NCI-H526 (cell line): ENCODE results near the gene KRT13.

Experiments
- DNase-seq, 2 experiments: peaks; one replicate each; lab custom pipeline; 2025; lab: John Stamatoyannopoulos, UW

The KRT13 gene

DNA sequence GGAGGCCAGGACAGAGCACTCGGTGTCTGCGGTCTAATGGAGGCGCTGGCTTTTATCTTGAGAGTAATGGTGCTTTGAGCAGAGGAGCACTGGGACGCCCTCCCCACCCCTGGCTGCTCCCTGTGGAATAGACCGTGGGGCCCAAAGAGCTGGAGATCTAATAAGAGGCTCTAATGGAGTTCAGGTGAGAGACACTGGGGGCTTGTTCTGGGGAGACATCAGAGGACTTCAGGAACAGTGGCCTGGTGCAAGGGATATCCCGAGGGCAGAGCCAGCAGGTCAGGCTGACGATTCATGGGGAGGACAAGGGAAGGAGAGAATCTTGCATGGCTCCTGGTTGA, 32.2 kb upstream of the KRT13 start:
- DNase-seq, result no peak

DNA sequence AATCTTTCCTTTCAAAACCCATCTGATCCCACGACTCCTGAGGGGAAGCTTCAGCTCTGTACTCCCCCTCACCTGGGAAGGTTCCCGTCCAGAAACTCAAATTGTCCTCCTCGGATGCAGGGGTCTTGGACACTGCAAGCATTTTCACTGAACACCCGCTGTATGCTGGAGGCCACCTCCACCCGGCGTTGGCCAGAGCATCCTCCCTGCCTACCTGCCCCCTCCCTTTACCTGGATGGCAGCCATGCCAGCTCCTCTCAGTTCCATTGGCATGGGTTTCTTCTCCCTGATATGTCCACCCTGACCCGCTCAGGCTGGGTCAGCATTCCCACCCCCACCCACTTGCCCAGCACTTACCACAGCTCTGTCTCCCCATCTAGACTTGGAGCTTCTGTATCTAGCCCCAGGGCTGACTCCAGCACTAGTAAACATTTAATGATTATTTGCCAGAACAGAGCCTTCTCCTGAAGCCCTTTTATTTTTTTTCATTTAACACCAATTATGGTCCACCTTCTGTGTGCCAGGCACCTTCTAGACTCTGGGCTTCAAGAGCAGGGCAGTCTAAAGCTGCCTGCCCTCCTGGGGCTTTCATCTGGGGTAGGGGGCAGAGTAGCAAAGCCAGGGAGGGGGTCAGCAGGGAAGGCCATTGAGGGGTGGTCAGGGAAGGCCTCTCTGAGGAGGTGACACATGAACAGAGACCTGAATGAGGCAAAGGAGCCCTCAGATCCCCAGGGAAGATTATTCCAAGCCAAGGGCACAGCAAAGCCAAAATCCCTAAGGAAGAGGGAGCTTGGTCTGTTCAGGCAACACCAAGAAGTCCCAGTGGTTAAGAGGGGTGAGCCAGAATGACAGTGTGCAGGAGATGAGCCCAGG, 31.6 kb upstream of the KRT13 start:
- DNase-seq, result no peak

DNA sequence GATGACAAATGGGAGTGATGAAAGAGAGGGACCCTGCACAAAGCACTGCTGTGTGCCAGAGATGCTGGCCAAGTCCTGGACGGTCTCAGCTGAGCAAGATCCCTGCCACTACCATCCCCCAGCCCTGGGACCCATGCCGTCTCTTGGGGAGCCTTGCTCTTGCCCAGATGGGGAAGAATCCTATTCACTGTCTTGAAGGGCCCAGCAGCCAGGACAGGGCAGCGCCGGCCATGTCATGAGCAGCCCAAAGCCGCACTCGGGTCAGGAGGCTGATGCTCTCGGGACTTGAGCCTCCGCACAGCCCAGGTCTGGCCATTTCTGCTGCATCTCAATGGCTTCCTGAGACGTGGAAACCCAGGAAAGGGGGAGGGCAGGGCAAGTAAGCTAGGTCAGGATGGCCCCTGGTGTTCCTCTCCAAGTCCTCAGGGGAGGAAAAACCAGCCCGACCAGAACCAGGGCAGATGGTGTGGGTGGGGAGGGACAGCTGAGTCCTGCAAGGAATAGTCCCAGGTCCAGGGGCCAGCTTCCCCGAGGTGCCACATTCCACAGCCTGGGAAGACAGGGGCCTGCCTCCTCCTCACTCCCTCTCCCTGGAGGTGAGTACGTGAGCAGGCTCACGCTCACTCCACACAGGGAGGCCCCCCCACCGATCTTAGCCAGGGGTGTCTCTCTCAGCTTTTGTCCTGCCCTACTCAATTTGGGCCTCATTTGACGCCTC, 30.5 kb upstream of the KRT13 start:
- DNase-seq, result no peak

DNA sequence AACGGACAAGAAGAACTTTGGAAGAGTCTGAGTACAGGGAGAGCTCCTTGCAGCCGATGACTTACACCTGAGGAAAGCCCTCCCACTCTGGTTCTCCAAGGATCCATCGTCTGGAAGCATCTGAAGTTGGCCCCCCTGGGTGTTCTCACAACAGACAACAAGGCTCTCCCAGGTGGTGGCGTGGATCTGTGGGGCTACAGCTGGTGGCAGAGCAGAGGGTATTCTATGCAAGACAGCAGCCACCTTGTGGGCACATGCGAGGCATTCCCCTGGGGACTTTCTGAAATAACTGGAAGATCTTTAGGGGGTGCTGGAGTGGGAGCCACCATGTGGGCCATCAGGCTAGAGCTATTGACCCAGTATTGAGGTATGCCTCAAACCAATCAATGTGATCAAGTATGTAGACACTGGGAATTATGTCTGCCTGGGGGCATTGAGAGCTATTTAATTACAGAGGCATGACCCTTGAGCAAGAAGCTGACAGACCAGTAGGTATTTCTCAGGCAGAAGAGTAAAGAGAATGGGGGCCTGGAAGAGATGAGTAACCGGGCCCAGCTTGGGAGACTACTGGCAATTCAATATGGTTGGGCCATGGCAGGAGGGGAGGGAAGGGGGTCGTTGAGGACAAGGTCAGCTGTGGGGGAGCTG, 29.6 kb upstream of the KRT13 start:
- DNase-seq, result no peak

DNA sequence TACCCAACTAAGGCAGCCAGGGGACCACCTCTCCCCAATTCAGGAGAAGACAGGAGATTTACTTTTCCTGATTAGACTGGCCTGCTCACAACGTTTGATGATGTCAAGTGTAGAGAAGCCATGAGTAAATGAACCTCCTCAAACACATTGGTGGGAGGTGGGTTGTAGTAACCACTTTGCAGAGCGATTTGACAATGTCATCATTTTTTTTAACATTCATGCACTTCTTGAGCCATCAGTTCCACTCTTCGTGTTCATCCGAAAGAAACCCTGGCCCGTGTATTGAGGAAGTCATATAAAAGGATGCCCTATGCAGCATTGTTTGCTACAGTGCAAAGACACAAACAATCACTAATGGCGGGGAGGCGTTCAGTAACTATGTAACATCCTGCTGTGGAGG, 28.2 kb upstream of the KRT13 start:
- no peak for DNase-seq

DNA sequence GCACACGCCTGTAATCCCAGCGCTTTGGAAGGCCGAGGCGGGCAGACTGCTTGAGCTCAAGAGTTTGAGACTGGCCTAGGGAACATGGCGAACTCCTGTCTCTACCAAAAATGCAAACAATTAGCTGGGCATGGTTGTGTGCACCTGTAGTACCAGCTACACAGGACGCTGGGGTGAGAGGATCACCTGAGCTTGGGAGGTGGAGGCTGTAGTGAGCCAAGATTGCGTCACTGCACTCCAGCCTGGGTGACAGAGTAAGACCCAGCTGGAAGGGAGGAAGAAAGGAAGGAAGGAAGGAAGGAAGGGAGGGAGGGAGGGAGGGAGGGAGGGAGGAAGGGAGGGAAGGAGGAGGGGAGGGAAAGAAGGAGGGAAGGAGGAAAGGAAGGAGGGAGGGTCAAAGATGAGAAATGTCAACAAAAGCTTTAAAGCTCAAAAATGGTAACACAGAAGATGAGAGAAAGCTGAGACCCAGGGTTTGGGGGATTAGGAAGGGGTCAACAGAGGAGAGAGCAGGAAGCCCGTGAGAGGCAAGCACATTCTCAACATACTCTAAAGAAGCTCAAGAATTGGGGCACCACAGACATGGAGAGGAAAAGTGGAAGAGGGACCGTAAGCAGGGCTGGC, 27.6 kb upstream of the KRT13 start:
- no peak for DNase-seq

DNA sequence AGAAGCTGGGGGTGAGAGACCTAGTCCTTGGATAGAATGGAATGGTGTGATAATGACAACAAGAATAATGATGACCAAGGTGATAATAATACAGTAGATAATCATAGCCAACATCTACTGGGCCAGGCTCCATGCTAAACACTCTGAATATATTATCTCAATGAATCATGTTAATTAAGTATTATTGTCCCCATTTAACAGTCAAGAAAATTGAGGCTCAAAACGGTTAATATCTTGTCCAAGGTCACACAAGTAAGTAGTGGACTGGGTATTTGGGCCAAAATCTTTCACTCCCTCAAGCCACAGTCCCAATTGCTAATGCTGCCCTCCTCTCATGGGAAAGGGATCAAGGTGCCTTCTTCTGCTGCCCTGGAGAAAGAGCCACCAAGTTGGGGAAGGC, 26.6 kb upstream of the KRT13 start:
- DNase-seq, result no peak

DNA sequence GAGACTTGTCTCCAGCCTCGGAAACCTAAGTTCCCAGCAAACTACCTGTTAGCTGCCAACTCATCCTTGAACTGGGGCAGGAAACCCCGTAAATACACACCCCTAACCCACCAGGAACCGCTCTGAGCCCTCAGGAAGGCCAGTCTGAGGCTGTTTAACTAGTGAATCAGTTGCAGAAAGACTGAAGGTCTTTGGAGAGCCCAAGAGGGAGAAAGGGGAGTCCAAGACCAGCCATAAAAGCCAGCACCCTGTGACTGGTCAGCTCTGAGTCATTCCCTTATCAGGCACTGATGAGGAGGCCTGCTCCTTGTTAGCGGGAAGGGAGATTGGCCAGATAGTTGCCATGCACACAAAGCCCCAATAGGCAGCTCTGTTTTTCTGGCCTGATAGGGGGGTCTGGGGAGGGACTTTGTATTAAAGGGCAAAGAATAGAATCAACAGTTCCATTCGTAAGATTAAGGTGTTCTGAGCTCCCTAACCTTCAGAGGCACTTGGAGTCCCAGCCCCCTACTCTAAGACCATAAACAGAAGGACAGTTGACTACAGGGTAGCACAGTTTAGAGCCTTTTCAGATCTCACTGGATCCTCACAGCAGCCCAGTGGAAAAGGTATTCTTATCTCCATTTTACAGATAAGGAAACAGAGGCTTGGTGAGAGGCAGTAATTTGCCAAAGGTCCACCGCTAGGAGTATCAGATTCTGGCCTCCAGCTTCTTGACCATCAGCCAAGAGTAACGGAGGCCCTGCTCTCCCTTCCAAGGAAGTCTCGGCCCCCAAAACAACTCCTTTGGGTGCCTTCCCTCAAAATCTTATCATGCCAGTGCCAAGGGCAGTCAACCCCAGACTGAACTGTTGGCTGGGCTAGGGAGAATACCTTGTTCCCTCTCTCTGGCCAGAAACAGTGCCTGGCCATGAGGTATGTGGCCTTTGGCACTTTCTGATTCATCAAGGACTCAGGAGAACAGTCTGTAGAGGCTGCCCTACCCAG, 24.9 kb upstream of the KRT13 start:
- DNase-seq, result peak in 1 of 2 experiments; percentile 14

DNA sequence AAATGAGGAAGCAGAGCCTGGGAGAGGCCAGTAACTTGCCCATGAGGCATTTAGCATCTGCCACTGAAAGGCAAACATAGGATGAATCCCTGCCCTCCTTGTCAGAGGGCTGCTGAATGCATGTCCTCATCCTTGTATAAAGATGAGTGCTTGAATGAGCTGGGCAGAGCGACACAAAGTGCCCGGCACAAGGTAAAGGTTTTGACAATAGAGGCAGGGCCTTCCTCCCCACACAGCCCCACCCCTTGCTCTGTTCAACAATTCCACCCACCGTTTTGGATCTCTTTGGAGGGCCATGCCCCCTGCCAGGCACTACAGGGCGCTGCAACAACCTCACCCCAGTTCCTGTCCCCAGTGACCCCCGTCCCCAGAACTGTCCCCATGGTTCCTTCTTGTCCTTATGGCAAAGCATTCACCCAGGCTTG, 24.1 kb upstream of the KRT13 start:
- no peak for DNase-seq

DNA sequence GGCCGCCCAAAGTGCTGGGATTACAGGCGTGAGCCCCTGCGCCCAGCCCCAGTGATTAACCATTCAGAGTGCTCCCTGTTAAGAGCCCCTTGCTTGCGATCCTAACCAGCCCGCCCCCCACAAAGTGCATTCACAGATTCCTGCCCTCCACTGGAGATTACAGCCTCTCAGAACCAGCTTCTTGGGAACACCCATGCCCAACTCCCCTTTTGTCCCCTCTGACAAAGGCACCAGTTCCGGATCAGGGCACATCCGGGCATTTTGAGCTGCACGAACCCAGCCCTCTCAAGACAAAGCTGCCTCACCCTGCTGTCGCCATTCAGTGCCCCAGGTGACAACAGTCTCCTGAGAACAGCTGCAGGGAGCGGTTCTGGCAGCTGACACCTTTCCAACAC, 23.5 kb upstream of the KRT13 start:
- DNase-seq, result peak in 1 of 2 experiments; percentile 14

DNA sequence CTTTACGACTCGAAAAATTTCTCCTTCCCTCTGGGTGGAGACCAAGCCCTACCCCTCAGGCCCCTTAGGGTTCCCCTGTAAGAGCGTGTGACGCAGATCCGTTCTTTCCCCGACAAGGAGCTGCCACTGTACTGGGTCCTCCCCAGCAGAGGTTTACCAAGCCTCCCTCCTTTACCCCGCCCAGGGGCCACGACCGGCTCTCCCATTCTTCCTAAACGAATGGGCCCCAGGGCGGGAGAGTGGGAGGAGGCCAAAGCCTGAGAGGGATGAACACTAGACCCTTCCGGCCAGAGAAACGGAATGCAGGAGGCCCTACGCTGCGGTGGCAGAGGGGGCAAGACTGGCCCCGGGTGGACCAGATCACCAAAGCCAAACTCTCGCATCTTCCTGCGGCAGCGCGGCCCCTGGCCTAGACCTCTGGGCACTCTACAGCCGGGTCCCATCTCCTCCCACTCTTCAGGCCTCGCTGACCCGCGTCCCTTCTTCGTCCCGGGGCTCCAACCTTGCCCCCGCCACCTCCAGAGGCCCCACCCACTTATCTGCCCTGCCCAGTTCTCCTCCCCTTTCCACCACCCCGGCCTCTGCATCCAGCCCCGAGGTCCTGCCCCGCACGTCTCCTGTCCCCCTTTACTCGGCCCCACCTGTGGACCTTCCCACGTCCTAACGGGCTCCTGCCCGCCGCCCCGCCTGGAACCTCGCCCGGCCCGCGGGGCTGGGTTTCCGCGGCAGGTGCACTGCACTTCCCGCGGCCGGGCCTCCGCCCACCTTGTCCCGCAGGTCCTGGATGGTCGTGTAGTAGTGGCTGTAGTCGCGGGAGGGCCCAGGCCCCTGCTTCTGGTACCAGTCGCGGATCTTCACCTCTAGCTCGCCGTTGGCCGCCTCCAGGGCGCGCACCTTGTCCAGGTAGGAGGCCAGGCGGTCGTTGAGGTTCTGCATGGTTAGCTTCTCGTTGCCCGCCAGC, 21.9 kb upstream of the KRT13 start:
- DNase-seq, result peak in 1 of 2 experiments; percentile 56

DNA sequence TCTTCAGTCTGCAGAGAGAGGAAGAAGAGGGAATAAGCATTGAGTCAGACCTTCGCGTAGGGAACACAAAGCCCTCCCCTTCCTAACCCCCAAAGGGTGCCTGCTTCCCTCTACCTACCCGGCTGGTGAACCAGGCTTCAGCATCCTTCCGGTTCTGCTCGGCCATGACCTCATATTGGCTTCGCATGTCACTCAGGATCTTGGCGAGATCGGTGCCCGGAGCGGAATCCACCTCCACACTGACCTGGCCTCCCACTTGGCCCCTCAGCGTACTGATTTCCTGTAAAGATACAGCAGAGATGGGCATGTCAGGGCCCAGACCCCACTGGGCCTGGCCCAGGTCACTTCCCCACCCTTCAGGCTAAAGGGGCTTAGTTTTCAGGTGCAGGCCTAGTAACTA, 18.8 kb upstream of the KRT13 start:
- no peak for DNase-seq

DNA sequence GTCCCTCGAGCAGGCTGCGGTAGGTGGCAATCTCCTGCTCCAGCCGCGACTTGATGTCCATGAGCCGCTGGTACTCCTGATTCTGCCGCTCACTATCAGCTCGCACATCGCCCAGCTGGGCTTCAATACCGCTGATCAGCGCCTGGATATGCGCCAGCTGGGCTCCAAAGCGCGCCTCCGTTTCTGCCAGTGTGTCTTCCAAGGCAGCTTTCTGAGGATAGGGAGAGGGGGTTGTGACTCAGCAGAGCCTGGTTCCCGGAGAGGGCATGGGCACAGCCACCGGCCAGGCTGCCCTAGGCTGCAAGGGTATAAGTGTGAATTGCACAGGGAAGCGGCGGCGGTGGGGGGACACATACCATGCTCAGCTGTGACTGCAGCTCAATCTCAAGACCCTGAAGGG, 18.4 kb upstream of the KRT13 start:
- DNase-seq, result no peak

DNA sequence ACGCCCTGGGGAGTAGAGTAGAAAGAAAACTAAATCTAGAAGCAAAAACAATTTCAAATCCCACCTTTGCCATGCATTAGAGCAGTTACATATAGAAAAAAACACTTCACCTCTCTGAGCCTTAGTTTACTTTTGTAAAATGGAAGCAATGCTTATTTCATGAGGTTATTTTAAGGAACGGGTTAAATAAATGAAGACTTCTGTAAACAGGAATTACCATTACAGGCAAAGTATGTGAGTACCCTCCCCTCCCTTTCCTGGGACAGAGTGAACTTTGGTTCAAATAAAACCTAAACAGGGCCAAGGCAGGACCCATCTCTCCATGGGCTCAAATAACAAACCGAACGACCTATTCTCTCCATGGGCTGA, 17.8 kb upstream of the KRT13 start:
- no peak for DNase-seq

DNA sequence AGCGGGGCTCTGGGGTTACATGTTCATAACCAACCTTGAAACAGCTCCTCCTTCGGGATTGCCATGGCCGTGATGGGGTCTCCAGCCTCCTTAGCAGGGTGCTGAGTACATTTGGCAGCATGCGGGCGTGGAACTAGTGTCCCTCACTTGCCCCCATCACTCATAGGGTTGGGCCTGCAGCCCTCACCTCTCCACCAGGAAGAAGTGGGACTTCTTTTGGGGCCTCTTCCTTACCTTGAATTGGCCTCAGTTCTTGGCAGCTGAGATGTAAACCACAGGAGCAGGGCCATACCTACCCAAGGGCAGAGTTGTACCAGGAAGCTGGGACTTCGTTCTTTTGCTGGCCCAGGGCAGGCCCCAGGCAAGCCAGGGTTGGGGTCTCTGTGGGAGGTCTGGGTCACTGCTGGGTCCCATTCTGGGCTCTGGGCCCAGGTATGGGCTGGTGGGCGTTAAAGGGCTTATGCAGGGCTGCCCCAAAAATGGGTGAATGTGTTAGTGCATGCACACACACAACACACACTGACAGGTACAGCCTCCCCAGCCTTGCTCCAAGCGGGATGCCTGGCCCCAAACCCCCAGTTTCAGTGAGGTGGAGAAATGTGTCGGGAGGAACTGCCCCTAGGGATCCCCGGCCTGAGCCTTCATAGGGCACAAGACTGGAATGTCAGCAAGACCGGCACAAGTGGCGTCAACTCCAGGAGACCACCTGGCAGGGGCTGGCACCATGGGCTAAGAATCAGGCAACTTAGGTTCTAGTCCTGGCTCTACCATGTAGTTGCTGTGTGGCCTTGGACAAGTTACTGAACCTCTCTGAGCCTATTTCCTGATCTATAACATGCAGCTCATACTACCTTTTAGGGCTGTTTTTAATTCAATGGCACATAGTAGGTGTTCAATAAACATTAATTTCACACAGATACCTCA, 17.2 kb upstream of the KRT13 start:
- no peak for DNase-seq

DNA sequence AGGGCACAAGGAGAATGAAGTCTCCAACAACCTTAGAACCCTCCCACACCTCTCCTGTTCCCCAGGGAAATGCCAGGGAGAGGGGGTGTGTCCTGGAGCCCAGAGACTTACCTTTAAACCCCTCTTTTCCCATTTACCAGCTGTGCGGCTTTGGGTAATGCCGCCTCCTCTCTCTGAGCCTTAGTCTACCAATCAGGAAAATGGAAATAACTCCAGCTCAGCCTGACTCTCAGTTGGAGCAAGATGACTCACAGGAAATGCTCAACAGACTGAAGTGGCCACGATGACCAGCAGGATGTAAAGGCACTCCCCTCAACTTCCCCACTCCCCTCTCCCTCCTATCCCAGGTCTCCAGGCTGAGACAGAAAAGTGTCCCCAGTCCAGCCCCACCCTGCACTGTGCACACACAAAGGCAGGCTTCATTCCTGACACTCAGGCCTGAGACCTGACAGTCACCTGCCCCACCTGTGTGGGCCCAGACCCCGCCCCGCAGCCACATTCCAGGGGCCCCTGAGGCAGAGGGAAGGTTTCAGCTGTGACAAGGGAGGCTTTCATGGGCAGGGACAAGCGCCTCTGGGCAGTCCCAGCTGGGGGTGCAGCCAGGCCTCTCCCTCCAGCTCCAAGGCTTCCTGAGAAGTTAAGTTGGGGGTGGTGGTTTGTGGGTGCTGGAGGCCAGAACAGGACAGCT, 16.3 kb upstream of the KRT13 start:
- DNase-seq, result peak in 1 of 2 experiments; percentile 60

DNA sequence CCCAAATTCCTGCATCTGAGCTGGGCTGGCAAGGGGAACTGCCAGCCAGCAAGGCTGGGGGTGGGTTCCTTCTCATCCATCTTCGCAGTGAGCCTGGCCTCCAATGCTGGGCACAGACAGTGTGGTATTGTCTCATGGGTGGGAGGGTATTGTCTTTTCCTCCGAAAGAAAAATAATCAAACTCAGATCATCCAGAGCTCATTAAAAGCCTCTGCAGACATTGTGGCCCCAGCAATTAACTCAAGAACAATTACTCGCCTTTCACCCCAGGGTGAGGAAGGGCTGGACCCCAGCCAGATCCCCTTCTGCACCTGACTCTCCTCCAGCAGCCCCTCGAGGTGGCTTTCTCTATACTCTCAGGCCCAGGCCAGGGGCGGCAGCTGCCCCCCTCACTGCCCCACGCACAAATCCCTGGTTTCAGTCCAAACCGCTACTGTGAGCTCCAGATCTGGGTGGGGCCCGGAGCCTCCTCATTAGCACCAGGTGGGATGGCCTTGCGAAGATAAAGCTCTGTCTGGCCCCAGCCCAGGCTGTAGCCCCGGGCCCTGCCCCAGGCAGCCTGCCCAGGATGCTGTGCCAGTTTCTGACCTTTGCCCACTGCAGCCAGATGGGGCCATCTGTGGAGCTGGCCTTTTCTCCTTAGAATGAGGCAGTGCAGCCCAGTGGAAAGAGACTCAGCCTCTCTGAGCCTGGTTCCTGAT, 15.6 kb upstream of the KRT13 start:
- DNase-seq, result peak in 1 of 2 experiments; percentile 48
